ENCODE results near the gene RWDD4.

The RWDD4 gene

GRCh38 chr4:183621875-183622274, 37.1 kb downstream of the RWDD4 start:
- Histone ChIP-seq H3K4me2 (ENCODE audit: low read length, poor library complexity, severe bottlenecking) (no peak overlapping the region), H3K27ac (ENCODE audit: low read length, poor library complexity, severe bottlenecking) (no peak overlapping the region), H3K79me1 (replicated peaks; ENCODE audit: low read length, poor library complexity, severe bottlenecking) (no peaks in the 10 kb centered on the region), H3K4me1 (ENCODE audit: control insufficient read depth, insufficient read depth, low read depth, low read length) (peaks cover 7% of the 10 kb centered on the region), H2BK120ac (ENCODE audit: low read depth, low read length) (no peak overlapping the region), H3K9ac (ENCODE audit: low read length) (no peak overlapping the region), H4K8ac (ENCODE audit: low read length) (no peak overlapping the region), H2BK15ac (ENCODE audit: low read depth, poor library complexity, severe bottlenecking) (no peak overlapping the region), H3K18ac (ENCODE audit: low read depth in 1 of 2, low read length in 2 of 2) (no peak overlapping the region), H2BK5ac (ENCODE audit: low read depth, low read length, poor library complexity, severe bottlenecking) (no peak overlapping the region), H3K14ac (ENCODE audit: low read length in 2 of 2) (no peak overlapping the region), H3K27me3 (ENCODE audit: control insufficient read depth in 1 of 2, insufficient read depth in 1 of 2, low read length in 2 of 2) (no peaks in the 10 kb centered on the region), H3K9me3 (ENCODE audit: control insufficient read depth, low read length) (no peaks in the 10 kb centered on the region), H3K4me3 (ENCODE audit: insufficient read depth in 1 of 2, low read depth in 1 of 2, low read length in 2 of 2) (no peak overlapping the region), H2AK5ac (ENCODE audit: low read length, severe bottlenecking) (no peak overlapping the region), H3K36me3 (ENCODE audit: control insufficient read depth in 1 of 2, insufficient read depth in 2 of 2, low read depth in 1 of 2, low read length in 2 of 2) (no peaks in the 10 kb centered on the region), H3K23ac (ENCODE audit: low read length in 2 of 2) (no peak overlapping the region), H2AFZ (ENCODE audit: low read depth, low read length) (no peak overlapping the region), H3K4ac (ENCODE audit: low read depth in 1 of 2, low read length in 2 of 2) (no peak overlapping the region), H4K91ac (ENCODE audit: low read length) (no peak overlapping the region), H2BK12ac (ENCODE audit: low read length in 2 of 2) (no peak overlapping the region)
- 100% methylated on average over 1 of the region's 1 CpG for WGBS
- no peak for DNase-seq

GRCh38 chr4:183620421-183620820, 38.6 kb downstream of the RWDD4 start:
- DNase-seq = no peak
- Histone ChIP-seq H4K8ac (ENCODE audit: low read length) (no peak overlapping the region), H2BK15ac (ENCODE audit: low read depth, poor library complexity, severe bottlenecking) (no peak overlapping the region), H3K4me3 (ENCODE audit: insufficient read depth in 1 of 2, low read depth in 1 of 2, low read length in 2 of 2) (no peak overlapping the region), H3K4me1 (ENCODE audit: control insufficient read depth, insufficient read depth, low read depth, low read length) (peaks cover 7% of the 10 kb centered on the region), H3K27ac (ENCODE audit: low read length, poor library complexity, severe bottlenecking) (no peak overlapping the region), H3K36me3 (ENCODE audit: control insufficient read depth in 1 of 2, insufficient read depth in 2 of 2, low read depth in 1 of 2, low read length in 2 of 2) (no peaks in the 10 kb centered on the region), H2BK120ac (ENCODE audit: low read depth, low read length) (no peak overlapping the region), H2BK5ac (ENCODE audit: low read depth, low read length, poor library complexity, severe bottlenecking) (no peak overlapping the region), H2AK5ac (ENCODE audit: low read length, severe bottlenecking) (no peak overlapping the region), H3K9me3 (ENCODE audit: control insufficient read depth, low read length) (no peaks in the 10 kb centered on the region), H3K23ac (ENCODE audit: low read length in 2 of 2) (no peak overlapping the region), H2AFZ (ENCODE audit: low read depth, low read length) (no peak overlapping the region), H4K91ac (ENCODE audit: low read length) (no peak overlapping the region), H3K79me1 (replicated peaks; ENCODE audit: low read length, poor library complexity, severe bottlenecking) (no peaks in the 10 kb centered on the region), H3K27me3 (ENCODE audit: control insufficient read depth in 1 of 2, insufficient read depth in 1 of 2, low read length in 2 of 2) (no peaks in the 10 kb centered on the region), H2BK12ac (ENCODE audit: low read length in 2 of 2) (no peak overlapping the region), H3K4ac (ENCODE audit: low read depth in 1 of 2, low read length in 2 of 2) (no peak overlapping the region), H3K4me2 (ENCODE audit: low read length, poor library complexity, severe bottlenecking) (no peak overlapping the region), H3K9ac (ENCODE audit: low read length) (no peak overlapping the region), H3K14ac (ENCODE audit: low read length in 2 of 2) (no peak overlapping the region), H3K18ac (ENCODE audit: low read depth in 1 of 2, low read length in 2 of 2) (no peak overlapping the region)
- 100% methylated on average over 2 of the region's 2 CpGs for WGBS

DNA sequence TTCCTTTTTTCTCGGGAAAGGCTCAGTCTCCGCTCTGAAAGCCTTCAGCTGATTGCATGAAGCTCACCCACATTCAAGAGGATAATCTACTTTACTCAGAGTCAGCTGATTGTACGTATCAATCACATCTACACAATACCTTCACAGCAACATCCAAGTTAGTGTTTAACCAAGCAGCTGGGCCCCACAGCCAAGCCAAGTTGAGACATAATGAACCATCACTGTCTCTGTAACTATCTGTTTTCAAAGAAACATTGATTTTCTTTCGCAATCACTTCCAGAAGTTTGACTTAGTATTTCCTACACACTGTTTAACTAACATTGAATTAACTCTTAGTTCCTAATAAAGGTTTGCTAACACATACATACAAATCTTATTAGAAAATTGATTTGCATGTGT, 40.3 kb downstream of the RWDD4 start:
- H3K23ac ChIP-seq (ENCODE audit: low read length in 2 of 2) = no peak overlapping the region
- no peak overlapping the region for H2BK5ac ChIP-seq (ENCODE audit: low read depth, low read length, poor library complexity, severe bottlenecking)
- H2BK15ac ChIP-seq (ENCODE audit: low read depth, poor library complexity, severe bottlenecking) = no peak overlapping the region
- H3K27me3 ChIP-seq (ENCODE audit: control insufficient read depth in 1 of 2, insufficient read depth in 1 of 2, low read length in 2 of 2) = no peaks in the 10 kb centered on the region
- H3K9ac ChIP-seq (ENCODE audit: low read length) = peak overlapping the region; percentile 50
- no peak overlapping the region for H3K4me2 ChIP-seq (ENCODE audit: low read length, poor library complexity, severe bottlenecking)
- no peak overlapping the region for H3K4me3 ChIP-seq (ENCODE audit: insufficient read depth in 1 of 2, low read depth in 1 of 2, low read length in 2 of 2)
- H4K8ac ChIP-seq (ENCODE audit: low read length) = peak overlapping the region; percentile 27
- H2BK12ac ChIP-seq (ENCODE audit: low read length in 2 of 2) = no peak overlapping the region
- H4K91ac ChIP-seq (ENCODE audit: low read length) = no peak overlapping the region
- H3K36me3 ChIP-seq (ENCODE audit: control insufficient read depth in 1 of 2, insufficient read depth in 2 of 2, low read depth in 1 of 2, low read length in 2 of 2) = no peaks in the 10 kb centered on the region
- no peak overlapping the region for H2BK120ac ChIP-seq (ENCODE audit: low read depth, low read length)
- no peak overlapping the region for H2AK5ac ChIP-seq (ENCODE audit: low read length, severe bottlenecking)
- DNase-seq = peak; percentile 17
- H3K27ac ChIP-seq (ENCODE audit: low read length, poor library complexity, severe bottlenecking) = peak overlapping the region; percentile 41
- H2AFZ ChIP-seq (ENCODE audit: low read depth, low read length) = no peak overlapping the region
- no peak overlapping the region for H3K14ac ChIP-seq (ENCODE audit: low read length in 2 of 2)
- no peak overlapping the region for H3K4ac ChIP-seq (ENCODE audit: low read depth in 1 of 2, low read length in 2 of 2)
- H3K79me1 ChIP-seq (replicated peaks; ENCODE audit: low read length, poor library complexity, severe bottlenecking) = no peaks in the 10 kb centered on the region
- peaks cover 7% of the 10 kb centered on the region for H3K4me1 ChIP-seq (ENCODE audit: control insufficient read depth, insufficient read depth, low read depth, low read length)
- no peak overlapping the region for H3K18ac ChIP-seq (ENCODE audit: low read depth in 1 of 2, low read length in 2 of 2)
- 87% methylated on average over 4 of the region's 4 CpGs for WGBS
- H3K9me3 ChIP-seq (ENCODE audit: control insufficient read depth, low read length) = no peaks in the 10 kb centered on the region

- H3K18ac ChIP-seq (ENCODE audit: low read depth in 1 of 2, low read length in 2 of 2) = no peak overlapping the region
- no peaks in the 10 kb centered on the region for H3K79me1 ChIP-seq (replicated peaks; ENCODE audit: low read length, poor library complexity, severe bottlenecking)
- peak overlapping the region; percentile 61 for H2BK120ac ChIP-seq (ENCODE audit: low read depth, low read length)
- no peak overlapping the region for H2BK12ac ChIP-seq (ENCODE audit: low read length in 2 of 2)
- no peak overlapping the region for H3K4me3 ChIP-seq (ENCODE audit: insufficient read depth in 1 of 2, low read depth in 1 of 2, low read length in 2 of 2)
- peaks cover 0 to 10% of the 10 kb centered on the region in 2 experiments for H3K27me3 ChIP-seq (ENCODE audit: control insufficient read depth in 1 of 2, insufficient read depth in 1 of 2, low read length in 2 of 2)
- no peaks in the 10 kb centered on the region for H3K9me3 ChIP-seq (ENCODE audit: control insufficient read depth, low read length)
- H3K4me1 ChIP-seq (ENCODE audit: control insufficient read depth, insufficient read depth, low read depth, low read length) = peaks cover 7% of the 10 kb centered on the region
- H3K4ac ChIP-seq (ENCODE audit: low read depth in 1 of 2, low read length in 2 of 2) = no peak overlapping the region
- no peak for DNase-seq
- H3K23ac ChIP-seq (ENCODE audit: low read length in 2 of 2) = no peak overlapping the region
- H3K27ac ChIP-seq (ENCODE audit: low read length, poor library complexity, severe bottlenecking) = no peak overlapping the region
- 97% methylated on average over 2 of the region's 2 CpGs for WGBS
- no peak overlapping the region for H3K4me2 ChIP-seq (ENCODE audit: low read length, poor library complexity, severe bottlenecking)
- H3K36me3 ChIP-seq (ENCODE audit: control insufficient read depth in 1 of 2, insufficient read depth in 2 of 2, low read depth in 1 of 2, low read length in 2 of 2) = no peaks in the 10 kb centered on the region
- H2AK5ac ChIP-seq (ENCODE audit: low read length, severe bottlenecking) = no peak overlapping the region
- H4K91ac ChIP-seq (ENCODE audit: low read length) = no peak overlapping the region
- H2BK5ac ChIP-seq (ENCODE audit: low read depth, low read length, poor library complexity, severe bottlenecking) = no peak overlapping the region
- no peak overlapping the region for H2AFZ ChIP-seq (ENCODE audit: low read depth, low read length)
- no peak overlapping the region for H3K14ac ChIP-seq (ENCODE audit: low read length in 2 of 2)
- no peak overlapping the region for H2BK15ac ChIP-seq (ENCODE audit: low read depth, poor library complexity, severe bottlenecking)
- no peak overlapping the region for H4K8ac ChIP-seq (ENCODE audit: low read length)
- H3K9ac ChIP-seq (ENCODE audit: low read length) = no peak overlapping the region
Observed at GRCh38 chr4:183617075-183617474, 41.9 kb downstream of the RWDD4 start.
